GM19023 (cell line): Measurements from ENCODE around the gene ARHGAP8.

Experiments
- ATAC-seq: cut with Tn5 transposase; IDR thresholded peaks from one replicate; pipeline ENCODE4 v1.9.1; 2021; ENCODE audit warnings: mild to moderate bottlenecking, moderate library complexity; ENCODE audit not compliant: unreplicated experiment

ARHGAP8 gene

DNA sequence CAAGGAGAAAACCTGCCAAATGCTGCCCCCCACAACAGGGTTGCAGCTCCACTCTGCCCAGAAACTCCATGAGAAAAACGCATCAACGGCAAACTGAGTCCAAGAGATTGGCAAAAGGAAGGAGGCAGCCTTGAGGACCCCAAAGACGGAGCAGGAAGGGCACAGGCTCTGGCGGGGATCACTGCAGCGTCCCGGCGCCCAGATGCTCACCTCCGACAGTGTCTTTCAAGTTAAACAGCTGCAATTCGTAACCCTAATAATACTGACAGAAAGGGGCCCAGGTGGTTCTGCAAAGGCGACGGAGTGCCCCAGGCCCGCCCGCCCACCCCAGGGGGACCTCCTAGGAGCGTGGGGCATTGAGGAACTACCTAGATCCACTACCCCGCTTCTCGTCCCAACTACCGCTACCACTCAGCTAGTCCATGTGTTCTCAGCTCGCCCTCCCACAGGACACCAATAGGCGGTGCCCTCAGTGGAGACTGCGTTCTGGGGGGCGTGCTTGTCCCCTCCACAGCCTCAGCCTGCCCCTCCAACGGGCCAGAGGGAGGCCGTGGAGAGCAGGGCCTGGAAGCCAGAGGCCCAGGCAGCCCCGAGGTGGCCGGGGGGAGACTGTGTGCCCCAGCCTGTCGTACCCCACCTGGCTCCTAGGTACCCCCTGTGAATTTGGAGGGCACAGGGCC lies 130.0 kb downstream of the ARHGAP8 start:
- ATAC-seq, result no peak

DNA sequence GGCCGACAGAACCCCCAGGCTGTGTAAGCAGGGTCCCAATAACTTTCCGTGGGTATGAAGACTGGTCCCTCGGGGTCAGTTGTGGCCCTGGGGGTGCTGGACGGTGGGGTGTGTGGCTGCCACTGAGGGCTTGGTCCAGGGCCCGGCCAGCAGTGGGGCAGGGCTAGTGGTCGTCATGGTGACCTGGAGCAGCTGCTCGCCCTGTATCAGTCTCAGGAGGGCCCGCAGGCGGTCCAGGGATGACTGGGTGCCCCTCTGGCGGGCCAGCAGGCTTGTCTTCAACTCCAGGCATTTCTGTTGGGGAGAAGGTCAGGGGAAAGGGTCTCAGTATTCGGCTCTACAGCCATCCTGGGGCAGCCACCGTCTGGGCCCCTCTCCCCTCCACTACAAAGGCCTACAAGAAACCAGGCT lies 130.6 kb downstream of the ARHGAP8 start:
- ATAC-seq, result no peak

DNA sequence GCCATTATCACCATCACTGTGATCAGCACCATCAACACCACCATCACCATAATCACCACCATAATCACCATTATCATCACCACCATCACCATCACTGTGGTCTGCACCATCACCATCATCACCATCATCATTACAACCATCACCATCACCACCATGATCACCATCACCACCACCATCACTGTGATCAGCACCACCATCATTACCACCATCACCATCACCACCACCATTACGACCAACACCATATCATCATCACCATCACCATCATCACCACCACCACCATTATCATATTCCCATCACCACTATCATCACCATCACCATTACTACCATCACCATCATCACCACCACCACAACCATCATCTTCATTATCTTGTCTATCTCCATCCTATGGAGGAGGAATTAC lies 132.2 kb downstream of the ARHGAP8 start:
- ATAC-seq, result no peak

DNA sequence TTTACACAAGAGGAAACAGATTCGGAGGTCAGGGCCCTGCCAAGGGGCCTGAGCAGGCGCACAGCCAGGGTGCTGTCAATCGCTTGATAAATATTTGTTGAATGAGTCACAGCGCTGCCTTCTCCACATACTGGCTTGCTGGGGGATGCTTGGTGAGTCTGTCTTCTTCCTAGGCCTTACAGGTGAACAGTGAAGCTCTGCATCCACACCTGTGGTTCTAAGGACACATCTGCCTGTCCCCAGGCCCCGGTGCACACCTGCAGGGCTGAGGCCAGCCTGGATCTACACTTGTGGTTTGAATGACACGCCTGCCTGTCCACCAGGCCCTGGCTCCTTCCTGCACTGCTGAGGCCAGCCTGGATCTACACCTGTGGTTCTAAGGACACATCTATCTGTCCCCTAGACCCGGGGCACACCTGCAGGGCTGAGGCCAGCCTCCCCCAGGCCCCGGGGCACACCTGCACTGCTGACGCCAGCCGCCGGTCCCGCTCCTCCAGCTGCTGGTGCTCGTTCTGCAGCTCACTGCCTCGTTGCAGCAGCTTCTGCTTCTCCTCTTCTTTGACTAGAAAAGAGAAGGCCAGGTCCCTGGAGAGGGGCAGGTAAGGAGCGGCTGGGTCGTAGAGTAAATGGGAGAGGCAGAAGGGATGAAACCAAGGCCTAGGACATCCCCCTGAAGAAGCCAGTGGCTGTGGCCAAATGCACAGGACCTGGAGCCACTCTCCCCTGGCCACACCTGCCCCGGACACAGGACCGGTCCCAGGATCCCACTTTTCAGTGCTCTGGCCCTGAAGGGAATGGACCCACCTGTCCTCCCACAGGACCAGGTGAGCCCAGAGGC lies 132.8 kb downstream of the ARHGAP8 start:
- ATAC-seq, result no peak

DNA sequence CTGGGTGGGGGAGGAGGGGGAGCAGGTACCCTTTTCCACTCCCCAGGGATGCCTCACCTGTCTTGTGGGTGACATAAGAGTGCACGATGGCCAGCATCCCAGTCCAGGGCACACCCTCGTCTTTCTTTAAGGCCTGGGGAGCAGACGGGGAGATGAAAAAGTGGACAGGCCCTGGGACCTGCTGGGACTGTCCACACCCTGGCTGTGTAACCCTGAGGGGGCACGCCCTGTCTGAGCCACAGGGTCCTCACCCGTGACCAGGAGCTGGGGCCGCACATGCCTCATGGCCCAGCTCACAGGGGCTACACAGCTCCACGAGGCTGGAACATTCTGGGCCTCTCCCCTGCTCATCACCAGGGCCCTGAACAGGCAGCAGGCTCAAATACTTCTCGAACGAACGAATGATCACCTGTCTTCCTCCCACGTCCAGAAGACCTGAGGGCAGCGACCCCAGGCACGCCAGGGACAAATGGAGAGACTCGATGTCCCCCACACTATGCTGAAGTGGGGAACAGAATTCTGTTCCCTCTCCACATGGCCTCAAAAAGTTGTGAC lies 133.5 kb downstream of the ARHGAP8 start:
- ATAC-seq, result no peak

DNA sequence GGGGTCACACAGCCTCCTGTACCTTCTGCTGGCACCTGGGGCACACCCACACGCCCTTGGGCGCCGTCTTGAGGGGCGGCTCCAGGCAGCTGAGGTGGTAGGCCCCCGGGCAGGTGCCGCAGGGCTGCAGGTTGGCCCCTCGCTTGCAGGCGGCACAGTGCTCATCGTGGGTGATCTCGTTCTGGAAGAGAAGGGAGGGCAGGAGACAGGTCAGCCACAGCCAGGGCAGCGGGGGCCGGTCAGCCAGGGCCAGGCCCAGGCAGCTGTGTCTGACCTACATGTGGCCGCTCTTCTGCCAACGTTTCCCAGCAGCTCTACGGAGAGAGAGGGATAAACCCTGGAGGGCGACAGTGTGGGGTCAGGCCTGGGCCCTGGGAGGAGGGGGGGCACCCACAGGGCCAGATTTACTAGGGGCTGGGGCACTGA lies 135.6 kb downstream of the ARHGAP8 start:
- no peak for ATAC-seq

DNA sequence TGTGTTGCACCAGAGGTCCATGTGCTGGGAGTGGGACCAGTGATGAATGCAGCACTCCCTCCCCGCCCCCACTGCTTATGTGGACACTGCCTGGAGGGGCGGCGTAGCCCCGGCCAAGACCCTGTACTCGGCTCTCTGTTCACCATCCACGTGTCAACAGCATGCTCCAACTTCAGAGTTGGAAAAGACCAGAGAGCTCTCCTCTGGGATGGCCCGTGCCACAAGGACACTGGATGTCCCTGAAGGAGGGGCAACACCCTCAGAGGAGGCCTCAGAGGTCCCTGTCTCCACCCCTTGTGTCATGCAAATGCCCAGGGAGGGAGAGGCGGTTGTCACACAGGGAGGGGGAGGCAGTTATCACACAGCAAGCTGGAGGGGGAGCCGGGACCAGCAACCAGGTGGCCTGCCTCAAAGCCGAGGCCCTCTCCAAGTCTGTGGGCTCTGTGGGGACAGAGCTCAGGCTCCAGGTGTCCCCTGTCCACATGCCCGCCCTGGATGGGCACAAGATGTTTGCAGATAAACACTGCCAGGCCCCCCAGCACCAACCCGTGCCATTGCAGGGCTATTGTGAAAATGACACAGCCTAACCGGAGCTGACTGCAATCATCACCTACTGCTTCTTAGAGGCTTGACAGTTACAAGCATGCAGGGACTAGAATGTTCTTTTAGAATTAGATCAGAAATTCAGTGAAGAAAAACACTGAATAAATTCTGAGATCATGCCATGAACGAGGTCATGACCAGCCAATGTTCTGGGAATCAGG lies 136.3 kb downstream of the ARHGAP8 start:
- ATAC-seq, result no peak

DNA sequence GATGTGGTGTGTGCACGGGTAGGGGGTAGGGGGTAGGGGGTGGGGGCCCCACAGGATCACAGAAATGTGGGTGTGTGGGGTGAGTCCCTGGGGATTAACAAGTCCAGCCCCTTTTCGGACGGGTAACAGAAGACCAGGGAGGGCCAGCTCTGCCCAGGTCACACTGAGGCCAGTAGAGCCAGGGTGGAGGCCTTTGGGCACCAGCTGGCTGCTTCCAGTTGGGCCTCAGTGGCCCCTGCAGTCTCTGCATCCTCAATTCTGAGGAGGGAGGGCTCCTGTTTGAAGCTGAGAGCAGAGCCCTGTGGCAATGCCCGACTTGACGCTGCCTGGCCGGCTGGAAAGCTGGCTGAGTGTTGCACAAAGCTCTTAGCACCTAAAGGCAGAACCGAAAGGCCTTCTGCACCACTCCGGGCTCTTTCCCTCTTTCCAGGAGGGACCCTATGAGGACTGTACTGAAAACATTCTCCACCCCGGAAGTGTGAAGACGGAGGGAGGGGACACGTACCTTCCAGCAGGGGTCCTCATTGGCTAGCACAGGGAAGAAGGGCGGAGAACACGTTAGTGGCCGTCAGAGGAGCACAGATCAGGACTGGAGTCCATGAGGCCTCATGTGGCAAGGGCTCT lies 137.0 kb downstream of the ARHGAP8 start:
- no peak for ATAC-seq

DNA sequence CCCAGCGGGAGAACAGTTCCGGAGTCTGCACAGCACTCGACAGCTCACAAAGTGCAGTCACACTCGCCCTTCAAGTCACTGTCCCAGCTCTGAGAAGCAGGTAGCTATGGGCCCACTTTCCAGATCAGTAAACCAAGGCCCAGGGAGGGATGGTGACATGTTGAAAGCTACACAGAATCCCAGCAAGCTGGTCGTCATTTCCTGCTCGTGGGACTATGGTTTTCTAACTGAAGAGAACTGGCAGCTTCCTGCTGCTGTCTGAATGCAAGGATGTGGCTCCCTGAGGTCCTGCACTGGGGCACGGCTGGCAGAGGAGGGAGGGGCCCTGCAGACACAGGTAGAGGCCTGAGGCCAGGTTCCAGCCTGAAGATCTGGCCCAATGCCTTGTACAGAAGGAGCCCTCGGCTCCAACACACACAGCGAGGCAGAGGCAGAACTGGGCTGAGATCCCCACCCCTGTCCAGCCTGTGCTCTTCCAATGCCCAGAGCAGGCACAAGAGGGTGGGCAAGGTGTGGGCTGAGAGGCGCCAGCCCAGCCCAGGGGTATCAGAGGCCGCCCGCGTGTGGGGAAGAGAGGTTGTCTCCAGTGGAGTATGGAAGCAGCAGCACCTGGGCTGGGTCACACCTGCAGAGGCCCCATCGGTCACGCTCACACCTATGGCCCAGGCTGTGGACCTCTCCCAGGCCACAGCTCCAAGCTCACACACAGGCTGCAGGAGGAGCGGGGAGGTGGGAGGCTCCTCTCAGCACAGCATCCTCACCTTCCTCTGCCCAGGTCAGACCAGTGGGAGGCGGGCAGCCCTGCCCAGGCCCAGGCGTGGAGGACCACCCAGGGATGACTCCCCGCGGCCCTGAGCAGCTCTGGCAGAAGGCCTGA lies 138.3 kb downstream of the ARHGAP8 start:
- no peak for ATAC-seq

DNA sequence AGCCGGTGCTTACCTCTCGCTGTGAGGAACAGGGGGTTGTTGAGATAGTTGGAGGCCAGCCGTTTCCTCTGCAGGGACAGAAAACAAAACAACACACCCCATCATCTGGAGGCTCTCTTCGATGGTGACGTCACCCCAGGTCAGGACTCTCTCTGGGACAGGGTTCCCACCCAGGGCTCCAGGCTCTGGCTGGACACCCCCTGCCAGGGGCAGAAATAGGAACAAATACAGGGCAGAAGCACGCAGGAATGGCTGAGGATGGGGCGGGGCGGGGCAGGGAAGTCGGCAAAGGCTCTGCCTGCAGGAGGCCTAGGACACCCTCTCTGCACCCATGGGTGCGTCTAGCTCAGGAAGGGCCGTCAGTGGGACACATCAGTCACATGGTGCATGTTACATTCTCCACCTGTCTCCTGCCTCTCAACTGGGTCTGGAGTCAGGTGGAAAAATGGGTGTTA lies 138.9 kb downstream of the ARHGAP8 start:
- no peak for ATAC-seq

DNA sequence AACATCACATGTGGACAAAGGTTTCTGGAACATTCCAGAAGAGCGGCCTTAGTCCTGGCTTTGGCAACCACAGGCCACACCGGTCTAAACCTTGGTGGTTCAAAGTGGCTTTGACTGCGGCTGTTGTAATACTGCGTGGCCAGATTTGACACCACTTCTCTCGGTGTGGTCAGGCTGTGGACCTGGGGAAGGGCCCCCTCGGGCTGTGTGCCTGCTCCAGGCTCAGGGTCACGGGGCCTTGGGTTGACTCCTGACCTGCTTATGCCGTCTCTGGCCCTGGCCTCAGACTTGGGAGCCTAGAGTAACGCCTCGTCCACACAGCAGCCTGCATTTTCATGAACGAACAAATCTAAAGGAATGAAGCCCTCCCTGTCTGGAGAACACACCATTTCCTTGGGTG lies 139.4 kb downstream of the ARHGAP8 start:
- no peak for ATAC-seq

DNA sequence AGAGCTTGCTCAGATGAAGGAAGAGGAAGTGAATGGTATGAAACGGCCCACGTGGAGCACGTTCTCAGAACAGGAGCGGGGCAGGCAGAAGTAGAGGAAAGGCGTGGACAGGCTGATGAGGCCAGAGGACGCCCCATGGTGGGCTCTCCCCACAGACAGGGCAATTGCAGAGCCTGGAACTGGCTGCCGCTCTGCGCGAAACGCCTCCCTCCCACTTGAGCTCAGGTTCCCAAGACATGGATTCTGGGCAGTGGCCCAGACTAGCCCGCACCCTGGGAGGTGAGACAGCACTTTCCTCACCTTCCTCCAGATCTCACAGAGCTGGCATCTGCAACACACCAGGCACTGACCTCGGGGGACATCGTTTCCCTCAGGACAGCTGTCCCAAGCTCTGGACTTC lies 139.9 kb downstream of the ARHGAP8 start:
- ATAC-seq, result no peak

DNA sequence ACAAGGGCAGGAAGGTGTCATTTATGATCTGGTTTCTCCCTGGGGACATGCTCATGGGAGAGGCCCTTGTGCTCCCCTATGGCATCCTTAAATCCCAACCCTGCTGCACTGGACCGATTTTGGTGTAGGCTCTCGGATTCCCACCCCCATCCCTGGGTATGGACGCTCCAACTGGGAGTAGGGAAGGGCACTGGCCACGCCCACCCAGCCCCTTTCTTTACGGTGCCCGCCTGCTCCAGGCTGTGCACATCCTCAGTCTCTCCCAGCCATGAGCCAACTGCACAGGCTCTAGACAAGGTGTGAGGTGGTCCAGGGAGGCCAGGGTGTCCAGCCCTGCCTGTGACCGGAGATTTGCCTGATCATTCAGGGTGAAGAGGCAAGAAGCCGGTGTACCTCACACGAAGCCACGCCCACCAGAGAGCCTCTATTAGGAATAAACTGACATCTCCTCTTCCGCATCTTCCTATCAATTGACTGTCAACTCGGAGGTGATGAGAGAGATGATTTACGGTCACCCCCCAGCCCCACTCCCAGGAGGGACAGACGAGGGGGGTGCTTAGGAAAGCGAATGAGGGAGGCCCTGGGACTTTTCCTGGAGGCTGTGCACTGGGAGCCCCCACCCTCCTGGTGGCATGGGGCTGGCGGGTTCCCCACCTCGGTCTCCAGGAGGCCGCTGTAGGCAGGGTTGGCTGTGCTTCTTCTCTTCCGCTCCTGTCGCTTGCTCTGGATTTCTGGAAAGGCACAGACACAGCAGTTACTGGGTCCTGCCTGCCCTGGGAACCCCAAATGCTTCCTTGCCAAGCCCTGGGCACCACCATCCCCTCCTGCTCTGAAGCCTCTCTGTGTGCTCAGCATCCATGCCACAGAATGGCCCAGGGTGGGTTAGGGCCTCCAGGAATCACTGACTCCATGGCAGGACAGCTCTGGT lies 140.7 kb downstream of the ARHGAP8 start:
- no peak for ATAC-seq

DNA sequence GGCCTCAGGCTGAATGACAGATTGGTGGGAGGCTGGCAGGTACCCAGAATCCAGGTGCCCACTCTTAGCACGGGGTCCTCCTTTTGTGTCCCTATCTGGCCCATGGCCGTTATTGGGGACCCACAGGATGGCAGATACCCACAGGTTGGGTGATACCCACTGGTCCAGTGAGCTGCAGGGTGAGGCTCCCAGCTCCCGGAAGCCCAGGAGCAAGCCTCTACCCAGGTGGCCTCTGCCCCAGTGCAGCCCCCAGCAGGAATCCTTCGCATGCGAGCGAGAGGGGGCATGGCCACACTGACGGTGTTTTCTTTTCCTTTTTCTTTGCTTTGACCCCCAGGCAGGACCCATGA lies 141.3 kb downstream of the ARHGAP8 start:
- no peak for ATAC-seq

DNA sequence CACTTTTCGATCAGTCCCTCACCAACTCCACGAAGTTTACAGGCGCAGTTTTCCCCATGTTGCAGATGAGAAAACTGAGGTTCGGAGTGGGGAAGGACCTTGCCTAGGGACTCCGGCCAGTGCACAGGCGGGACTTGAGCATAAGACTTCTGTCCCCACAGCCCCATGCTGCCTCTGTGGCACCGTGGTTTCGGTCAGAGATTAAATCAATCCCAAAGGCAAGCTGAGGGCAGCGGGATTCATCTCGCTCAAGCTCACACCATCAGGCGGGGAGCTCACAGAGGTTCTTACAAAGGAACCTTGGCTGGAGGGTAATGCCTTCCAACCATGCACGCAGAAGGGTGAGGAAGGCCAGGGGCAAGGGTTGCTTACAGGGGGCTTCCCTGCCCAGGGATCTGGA lies 141.9 kb downstream of the ARHGAP8 start:
- ATAC-seq, result no peak

DNA sequence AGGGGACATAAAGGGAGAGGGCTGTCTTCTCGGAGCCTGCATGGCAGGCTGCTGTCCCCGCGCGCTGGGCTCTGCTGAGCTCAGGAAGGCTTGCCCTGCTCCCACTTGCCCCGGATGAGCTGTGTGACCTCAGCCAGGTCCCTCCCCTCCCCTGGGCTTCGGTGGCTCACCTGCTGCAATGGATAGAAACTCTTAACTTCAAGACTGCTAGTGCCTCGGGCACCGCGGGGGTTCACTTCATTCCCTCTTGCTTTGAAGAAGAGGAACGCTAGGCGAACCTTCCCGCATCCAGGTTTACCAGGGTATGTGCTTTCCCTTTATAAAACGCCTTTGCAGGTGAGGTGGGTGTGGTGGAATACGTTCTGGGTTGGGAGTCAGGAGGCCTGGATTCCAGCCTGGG lies 142.4 kb downstream of the ARHGAP8 start:
- ATAC-seq, result no peak

DNA sequence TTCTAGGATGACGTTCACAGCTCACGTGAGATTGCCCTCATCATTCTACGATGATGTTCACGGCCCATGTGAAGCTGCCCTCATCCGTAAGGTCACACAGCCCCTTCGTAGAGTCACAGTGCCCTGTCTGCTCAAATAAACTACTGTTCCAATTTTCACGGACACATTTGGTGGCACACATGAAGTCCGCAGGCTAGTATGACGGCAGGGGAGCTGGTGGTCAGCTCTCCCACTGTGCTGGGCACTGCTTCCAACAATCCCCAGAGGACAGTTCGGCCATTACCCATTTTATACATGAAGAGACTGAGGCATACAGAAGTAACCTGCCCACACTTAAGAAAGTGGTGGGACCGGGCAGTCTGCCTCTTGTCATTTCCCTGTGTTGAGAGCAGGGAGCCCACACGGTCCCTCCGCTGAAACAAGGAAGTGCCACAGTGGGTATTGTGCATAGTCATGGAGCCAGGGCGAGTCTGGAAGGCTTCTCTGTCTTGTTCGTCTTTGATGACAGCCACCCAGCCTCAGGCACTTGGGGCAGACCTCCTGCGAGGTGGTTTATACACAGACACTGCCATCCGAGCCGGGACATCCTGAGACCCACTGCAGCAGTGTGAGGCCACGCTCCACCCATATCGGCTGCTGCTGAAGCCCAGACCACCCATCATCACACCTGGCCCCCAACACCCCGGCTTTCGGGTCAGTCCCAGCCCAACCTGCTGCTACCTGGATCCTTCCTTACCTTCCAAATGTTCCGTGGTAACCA lies 143.1 kb downstream of the ARHGAP8 start:
- ATAC-seq, result no peak

DNA sequence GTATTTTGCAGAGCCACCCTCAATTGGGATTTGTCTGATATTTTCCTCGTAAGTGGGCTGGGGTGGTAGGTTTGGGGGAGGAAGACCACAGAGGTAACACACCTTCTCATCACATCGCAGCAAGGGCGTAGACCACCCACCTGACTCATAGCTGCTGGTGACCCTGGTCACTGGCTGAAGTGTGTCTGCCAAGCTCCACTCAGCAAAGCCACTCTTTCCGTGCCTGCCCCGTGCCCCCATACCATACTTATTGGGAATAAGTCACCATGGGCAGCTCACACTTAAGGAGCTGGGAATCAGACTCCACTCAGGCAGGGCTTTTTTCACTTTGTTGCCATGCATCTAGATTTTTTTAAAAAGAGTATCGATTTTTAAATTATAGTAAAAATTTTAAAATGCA lies 145.9 kb downstream of the ARHGAP8 start:
- no peak for ATAC-seq
